ENCODE measurements around the gene DDX53.

DDX53 gene

DNA sequence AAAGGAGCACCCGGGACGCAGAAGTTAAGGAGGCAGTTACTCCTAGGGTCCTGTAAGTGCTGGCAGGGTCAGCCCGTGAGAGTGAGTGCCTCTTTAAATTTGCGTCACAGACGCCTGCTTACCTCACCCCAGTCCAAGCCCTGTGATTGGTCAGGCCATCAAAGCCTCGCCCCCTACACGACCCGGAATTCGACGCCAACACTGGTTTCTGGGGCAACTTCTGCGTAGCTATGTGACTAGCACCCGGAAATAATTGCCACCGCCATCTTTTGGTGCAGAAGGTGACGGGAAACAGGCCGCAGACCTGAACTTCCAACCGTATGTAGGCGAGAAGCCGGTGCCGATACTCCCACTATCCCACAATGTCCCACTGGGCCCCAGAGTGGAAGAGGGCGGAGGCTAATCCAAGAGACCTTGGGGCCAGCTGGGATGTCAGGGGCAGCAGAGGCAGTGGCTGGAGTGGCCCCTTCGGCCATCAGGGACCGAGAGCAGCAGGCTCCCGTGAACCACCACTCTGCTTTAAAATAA is at the start of gene DDX53:
Gene DDX53 (plus strand): TSS at position 265 of the 528 bp plus-strand sequence. CDS start 98 bp downstream, at position 363.
- in situ Hi-C loops (cut with MboI; ENCODE audit: low sequenced_read_pairs): no loop called here

DNA sequence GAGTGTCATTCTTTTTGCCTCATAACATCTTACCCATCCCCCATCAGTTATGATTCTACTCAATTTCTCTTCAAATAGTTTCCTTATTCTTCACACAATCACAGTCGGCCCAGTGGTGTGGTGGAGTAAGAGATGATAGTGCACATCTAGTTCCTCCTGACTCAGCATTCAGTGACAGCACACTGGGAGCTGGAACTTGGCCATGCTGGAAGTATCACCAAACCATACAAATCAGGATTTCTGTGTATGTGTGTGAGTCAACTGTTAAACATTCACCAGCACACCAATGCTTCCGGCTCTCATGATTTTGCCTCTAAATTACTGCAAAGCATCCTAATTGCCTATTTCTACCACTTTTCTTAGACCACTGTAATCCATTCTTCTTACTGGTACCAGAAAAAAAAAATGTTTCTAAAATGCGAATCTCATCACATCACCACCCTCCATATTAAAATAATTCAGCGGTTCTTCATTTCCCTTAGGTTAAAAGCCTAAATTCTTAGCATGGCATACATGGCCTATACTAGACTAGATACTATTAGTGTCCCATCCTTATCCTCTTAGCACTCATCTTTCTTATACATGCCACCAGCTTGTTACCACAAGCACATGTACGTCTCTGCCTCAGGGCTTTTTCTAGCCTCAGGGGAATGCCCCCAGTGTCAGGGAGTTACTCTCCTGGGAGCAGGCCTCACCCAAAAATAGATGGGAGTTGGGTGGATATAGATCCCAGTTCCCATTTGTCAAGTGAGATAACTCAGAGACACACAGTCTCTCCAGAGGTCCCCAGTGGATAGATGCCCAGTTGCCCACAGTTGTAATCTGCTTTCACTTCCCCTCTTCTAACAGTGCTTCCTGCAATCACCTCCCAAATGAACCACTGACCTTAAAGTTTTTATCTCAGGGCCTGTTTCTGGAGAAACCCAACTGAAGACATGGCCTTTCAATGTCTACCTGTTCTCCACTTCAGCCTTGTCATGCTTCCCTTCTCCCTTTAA is 49.2 kb upstream of the DDX53 start:
- in situ Hi-C loops (cut with MboI; ENCODE audit: low sequenced_read_pairs): no loop called here

DNA sequence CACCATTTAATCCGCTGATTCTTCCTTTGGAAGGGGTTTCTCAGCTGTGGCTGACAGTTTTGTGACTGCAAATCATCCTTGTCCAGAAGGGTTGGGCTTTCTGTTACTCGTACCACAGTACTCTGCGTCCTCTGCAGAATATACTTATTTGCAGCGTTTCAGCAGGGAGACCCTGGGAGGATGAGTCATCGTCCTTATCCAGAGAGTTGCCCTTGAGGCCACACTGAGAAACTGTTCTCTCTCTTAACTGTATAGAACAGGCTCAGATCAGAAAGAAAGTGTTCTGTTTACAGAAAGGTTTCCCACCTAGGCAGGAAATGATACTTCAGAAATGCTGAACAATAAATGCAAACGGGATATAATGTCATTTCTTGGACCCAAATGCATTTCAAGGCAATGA is 47.8 kb upstream of the DDX53 start:
- in situ Hi-C loops (cut with MboI; ENCODE audit: low sequenced_read_pairs): no loop called here

DNA sequence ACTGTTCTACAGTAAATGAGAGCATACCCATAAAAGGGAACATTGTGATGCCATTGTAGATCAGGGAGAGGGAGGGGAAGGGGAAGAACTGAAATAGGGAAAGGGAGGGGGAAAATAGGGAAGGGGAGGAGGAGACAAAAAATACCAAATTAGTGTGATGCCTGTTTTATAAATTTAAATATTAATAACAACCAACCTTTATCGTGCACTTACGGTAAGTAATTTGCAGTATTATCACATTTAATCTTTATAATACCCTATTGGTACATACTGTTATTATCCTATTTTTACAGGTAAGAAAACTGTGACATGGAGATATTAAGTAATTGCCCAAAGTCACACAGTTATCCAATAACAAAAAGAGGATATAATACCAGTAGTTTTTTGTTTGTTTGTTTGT is 41.5 kb upstream of the DDX53 start:
- in situ Hi-C loops (cut with MboI; ENCODE audit: low sequenced_read_pairs): no loop called here

DNA sequence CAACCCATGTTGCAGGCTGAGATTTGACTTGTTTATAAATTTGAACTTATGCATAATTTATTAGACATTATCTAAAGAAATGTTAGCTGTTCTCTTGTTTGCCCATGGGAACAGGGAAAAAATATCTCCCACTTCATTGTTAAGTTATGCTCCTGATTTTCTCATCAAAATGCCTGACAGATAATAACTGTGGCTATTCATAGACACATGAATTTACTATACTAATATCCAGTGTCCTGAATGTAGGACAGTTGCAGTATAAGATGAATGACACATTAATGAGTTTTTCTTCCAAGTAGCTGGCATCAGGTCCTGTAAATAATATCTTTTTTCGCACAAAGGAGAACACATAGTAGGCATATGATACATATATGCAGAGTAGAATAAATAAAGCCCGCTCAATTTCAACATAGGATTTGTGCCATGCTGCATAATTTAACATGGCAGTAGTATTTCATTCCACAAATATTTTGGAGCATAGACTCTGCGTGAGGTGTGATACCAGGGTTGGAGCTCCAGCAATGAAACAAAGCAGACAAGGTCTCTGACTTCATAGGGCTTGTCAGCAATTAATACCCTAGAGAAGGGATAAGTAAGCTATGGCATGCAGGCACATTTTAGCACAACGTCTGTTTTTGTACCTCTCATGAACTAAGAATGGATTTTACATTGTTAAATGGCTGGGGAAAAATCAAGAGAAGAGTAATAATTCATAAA is 40.4 kb upstream of the DDX53 start:
- in situ Hi-C loops (cut with MboI; ENCODE audit: low sequenced_read_pairs): no loop called here

DNA sequence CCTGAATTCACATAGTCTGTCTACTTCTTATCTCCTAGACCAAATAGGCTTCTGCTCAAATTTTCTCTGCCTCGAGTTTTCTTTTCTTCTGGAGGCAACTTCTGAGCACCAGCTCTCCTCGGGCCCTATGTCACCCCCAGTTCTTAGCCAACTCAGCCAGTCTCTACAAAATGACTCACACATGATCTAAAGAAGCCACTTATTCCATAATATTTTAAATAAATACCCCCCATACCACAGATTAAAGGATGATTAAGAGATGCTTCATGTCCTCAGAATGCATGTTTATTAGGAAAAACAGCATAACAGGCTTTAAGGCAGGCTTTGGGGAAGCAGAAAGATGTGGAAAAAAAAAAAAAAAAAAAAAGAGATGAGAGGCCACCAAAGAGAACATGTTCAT is 36.6 kb upstream of the DDX53 start:
- in situ Hi-C loops (cut with MboI; ENCODE audit: low sequenced_read_pairs): no loop called here

DNA sequence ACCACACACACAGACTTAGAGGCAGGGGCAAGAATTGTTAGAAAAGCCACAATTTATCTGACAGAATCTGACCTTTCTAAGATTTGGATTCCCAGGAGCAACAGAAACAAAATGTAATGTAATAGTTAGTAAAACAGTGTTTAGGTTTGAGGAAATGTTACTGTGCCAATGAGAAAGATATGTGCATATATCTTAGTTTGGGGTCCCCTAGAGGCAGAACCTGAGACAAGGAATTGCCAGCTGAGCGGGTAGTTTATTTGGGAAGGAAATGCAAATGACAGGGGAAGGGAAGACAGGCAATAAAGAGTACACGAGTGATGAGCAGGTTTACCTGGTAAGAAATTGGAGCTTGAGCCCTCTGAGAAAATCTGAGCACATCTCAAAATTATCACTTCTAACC is 31.3 kb upstream of the DDX53 start:
- in situ Hi-C loops (cut with MboI; ENCODE audit: low sequenced_read_pairs): no loop called here

DNA sequence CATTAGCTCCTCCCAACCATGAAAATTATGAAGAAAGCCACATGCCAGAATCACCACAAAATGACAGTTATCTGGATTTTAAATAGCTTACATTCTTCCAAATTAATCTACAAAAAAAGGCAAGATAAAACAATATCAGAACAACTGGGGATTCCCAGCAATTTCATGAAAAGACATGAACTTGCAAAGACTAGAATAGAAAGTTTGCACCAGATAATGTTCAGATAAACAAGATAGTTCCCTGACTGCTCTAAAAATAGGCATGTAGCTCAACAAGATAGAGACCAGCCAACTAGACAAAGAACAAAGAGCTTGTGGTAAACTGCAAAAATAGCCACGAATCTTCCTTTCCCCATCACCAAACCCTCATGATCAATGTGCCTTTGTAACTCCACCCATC is 30.3 kb upstream of the DDX53 start:
- in situ Hi-C loops (cut with MboI; ENCODE audit: low sequenced_read_pairs): no loop called here

DNA sequence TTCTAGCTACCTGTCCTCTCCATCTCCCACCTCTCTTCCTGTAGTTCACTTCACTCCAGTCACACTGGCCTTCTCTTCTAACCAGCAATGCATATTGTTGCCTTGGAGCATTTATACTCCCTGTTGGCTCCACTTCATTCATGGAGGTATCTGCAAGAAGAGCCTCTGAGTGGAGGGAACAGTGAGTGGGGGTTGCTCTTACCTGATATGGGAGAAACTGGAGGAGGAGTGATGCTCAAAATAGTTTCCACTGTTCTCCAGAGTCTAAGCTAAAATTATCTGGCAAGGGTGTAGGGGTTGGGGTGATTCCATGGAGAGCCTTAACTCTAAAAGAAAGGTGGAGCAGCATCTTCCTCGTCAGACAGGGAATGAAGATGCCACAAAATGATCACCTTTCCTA is 28.9 kb upstream of the DDX53 start:
- in situ Hi-C loops (cut with MboI; ENCODE audit: low sequenced_read_pairs): no loop called here

DNA sequence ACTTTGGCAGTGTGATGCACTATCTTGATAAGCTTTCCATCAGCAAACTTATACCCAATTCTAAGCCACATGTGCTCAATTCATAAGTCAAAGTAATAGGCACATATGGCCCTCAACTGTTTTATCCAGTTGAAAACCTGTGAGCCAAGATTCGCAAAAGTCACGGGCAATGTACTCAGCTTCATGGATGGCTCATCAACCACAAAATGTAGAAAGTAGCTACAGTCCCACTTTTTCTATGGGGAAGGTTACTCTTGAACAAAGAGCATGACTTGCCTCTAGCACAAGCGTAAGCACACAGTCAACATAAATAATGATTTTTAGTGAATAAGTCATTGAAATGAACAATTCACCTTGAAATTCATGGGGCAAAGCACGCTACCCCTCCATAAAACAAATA is 25.1 kb upstream of the DDX53 start:
- in situ Hi-C loops (cut with MboI; ENCODE audit: low sequenced_read_pairs): no loop called here

DNA sequence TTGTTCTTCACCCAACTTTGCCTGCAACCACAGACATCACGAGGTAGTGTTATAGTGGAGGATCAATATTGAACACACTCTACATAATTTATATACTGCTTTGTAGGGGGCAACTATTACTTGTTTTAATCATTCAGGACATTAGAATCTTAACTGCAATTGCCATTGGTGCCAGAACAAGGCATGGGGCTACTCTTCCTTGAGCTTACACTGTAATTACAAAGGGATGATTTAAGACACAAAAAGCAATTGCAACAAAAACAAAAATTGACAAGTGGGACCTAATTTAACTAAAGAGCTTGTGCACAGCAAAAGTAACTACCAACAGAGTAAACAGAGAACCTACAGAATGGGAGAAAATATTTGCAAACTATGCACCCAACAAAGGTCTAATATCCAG is 24.0 kb upstream of the DDX53 start:
- in situ Hi-C loops (cut with MboI; ENCODE audit: low sequenced_read_pairs): no loop called here

DNA sequence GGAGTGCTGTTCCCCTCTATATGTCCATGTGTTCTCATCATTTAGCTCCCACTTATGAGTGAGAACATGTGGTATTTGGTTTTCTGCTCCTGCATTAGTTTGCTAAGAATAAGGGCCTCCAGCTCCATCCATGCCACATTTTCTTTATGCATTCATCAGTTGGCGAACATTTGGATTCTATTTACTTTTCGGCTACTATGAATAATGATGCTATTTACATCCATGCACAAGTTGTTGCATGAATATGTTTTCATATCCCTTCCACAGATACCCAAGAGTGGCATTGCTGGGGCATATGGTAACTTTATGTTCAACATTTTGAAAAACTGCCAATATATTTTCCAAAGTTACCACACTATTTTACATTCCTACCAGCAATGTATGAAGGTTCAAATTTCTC is 13.8 kb upstream of the DDX53 start:
- in situ Hi-C loops (cut with MboI; ENCODE audit: low sequenced_read_pairs): no loop called here

DNA sequence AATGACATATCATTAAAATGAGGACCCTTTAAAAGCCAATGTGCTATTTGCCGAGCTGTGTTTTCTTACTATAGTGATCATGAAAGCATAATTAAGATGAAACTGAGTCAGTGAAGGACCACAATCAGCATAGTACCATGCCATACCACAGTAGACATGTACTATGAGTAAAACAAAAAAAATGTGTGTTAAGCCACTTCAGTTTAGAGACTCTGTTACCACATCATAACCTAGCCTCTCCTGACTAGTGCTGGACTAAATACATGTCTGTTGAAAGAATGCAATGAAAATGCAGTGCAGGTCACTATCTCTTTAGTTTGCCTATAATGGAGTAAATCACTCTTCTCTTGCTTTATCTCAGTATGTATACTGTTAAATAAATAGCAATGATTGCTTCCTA is 12.3 kb upstream of the DDX53 start:
- in situ Hi-C loops (cut with MboI; ENCODE audit: low sequenced_read_pairs): no loop called here

DNA sequence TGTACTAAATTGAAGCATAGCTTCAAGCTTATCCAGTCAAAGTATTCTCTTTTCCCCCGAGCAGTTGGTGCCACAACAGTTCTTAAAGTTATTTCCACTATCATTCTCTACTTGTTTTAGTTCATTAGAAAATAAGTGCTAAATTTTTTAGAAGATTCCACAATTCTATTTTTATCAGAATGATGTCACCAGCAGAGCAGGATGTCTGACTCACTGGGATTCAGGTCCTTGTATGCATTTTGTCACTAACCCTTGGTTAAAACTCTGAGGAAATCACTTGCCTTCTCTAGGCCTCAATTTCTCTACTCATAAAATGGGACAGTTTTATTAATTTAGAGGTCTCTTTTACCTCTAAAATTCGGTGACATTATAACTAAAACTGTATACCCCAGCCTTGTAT is 3.4 kb downstream of the DDX53 start:
- in situ Hi-C loops (cut with MboI; ENCODE audit: low sequenced_read_pairs): no loop called here

DNA sequence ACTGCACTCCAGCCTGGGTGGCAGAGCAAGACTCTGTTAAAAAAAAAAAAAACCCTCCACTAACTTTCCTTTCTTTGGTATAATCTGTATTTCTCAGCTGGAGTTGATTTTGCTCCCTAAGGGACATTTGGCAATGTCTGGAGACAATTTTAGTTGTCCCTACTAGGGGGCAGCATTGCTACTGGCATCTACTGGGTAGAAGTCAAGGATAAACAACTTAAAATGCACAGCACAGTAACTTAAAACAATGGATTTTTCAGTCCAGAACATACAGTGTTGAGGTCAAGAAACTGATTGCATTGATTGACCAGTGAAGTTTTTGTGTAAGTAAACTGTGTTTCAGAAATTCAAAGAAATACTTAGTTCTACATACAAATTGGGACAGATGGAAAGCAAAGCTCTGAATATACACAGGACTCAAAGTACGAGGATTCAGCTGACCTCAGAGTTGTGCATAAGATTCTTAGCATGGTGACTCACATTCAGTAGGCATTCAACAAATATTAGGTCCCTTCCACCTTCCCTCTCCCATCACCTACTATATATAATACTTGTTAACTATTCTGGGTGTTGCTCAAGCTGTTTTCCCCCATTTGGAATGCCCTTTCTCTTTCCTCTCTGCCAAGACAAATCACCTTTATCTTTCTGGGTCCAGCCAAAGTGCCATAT is 8.8 kb downstream of the DDX53 start:
- in situ Hi-C loops (cut with MboI; ENCODE audit: low sequenced_read_pairs): no loop called here

DNA sequence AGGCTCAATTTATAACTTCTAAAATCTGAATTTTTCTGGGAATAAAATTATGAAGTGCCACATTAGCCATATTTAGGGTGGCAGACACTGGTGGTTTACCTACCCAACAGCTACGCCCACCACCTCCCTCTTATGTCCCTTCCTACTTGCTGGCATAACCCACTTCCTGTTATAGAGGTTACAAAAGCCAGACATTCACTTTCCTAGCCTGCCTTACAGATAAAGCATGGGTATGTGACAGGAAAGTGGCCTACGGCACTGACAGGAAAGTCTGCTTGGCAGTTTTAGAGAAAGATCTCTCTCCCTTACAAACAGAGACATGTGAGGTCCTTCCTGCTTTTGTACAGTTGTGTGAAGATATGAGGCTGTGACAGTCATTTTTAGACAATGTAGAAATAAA is 12.4 kb downstream of the DDX53 start:
- in situ Hi-C loops (cut with MboI; ENCODE audit: low sequenced_read_pairs): no loop called here

DNA sequence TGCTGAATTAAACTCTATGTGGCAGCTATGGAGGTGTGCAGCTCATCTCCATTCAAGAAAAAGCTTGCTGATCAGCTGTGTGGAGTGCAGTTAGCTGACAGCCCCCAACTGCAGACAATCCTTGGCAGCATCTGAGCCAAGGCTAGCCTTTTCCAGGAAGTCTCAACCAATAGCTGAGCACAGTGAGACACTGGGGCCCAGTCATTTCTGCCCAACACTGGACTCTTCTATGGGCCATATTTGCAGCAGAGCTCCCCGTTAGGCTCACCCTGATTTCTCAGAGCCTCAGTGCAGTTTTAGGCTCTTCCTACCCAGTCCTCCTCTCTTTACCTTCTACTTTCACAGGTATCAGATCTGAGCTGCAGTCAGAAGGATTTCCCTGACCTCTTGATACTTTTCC is 12.9 kb downstream of the DDX53 start:
- in situ Hi-C loops (cut with MboI; ENCODE audit: low sequenced_read_pairs): no loop called here

DNA sequence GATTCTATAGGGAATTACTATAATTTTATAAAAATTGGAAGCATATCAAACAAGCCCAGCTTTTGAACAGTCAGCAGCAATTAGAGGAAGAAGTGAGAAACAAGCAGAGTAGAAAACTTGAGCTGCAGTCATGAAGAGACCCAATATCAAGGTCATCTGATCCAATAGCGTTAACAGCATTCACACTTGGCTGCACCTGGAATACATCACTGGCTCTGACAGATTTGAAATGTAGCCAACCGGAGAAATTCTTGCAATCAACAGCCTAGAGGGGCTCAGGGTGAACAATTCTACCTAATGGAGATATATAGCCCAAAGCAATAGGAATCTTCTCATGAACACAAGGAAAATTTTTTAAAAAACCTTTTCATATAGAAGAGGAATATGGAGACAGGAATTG is 13.6 kb downstream of the DDX53 start:
- in situ Hi-C loops (cut with MboI; ENCODE audit: low sequenced_read_pairs): no loop called here

DNA sequence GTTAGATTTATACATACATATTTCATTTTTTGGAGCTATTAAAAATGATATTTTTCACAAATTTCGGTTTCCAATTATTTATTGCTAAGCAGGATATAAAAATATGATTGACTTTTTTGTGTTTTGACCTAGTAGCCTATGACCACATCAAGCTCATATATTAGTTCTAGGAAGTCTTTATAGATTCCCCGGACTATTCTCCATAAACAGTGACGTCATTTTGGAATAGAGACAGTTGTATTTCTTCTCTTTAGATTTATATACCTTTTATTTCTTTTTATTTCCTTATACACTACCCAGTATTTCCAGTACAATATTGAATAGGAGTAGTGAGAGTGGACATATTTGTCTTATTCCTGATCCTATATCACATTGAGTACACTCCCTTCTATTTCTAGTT is 31.8 kb downstream of the DDX53 start:
- in situ Hi-C loops (cut with MboI; ENCODE audit: low sequenced_read_pairs): no loop called here

DNA sequence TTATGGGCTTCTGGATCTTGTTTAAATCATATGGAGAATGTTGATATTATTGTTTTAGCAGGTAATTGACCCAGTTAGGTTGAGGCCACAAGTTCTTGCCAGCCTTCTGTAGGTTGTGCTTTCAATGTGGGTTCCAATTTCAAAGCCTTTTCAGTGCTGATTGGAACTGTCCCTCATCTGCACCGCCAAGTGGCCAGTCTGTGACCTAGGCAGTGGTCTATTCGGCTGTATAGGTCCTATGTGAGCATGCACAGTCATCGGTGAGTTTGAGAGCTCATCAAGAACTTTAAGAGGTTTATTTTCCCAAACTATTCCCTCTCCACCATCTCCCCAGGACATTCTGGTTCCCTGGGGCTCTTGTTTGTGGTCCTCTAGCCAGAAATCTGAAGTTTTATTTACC is 35.7 kb downstream of the DDX53 start:
- in situ Hi-C loops (cut with MboI; ENCODE audit: low sequenced_read_pairs): no loop called here

DNA sequence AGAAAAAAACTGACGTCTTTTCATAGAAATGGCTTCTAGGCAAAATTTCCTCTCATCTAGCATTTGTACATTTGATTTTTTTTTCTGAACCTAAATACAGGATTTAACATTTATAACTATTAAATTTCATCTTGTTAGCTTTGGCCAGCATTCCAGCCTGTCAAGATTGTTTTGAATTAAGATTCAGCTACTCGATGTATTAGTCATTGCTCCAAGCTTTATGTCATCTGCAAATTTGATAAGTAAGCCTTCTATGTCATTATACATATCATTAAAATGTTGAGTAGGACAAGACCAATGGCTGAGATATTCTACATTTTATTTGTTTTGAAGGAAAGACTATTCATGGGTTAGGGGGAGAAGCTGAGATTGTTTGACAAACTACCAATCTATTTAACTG is 46.7 kb downstream of the DDX53 start:
- in situ Hi-C loops (cut with MboI; ENCODE audit: low sequenced_read_pairs): no loop called here

Measured in HL-60/S4 treated with phorbol 12-myristate 13-acetate at 8.2 ng/mL for 4 days and 3 days (cell line).